IPS-20b (cell line): Measurements from ENCODE around the gene FRY.

Experiments used
- H3K27ac ChIP-seq: one replicate; pipeline ENCODE4 v1.5.1; 2013; ENCODE audit warnings: low read length
- H3K27me3 ChIP-seq: 2 replicates; pipeline ENCODE4 v1.6.1; 2013; ENCODE audit warnings: mild to moderate bottlenecking, low read length, inconsistent platforms; ENCODE audit not compliant: insufficient read depth
- H3K36me3 ChIP-seq: 2 replicates; pipeline ENCODE4 v1.6.1; 2013; ENCODE audit warnings: low read depth, mild to moderate bottlenecking, inconsistent platforms, low read length, moderate library complexity; ENCODE audit not compliant: insufficient read depth
- H3K4me1 ChIP-seq: 2 replicates; pipeline ENCODE4 v1.6.1; 2013; ENCODE audit warnings: mild to moderate bottlenecking, control low read depth, inconsistent platforms, low read length, moderate library complexity; ENCODE audit not compliant: insufficient read depth
- H3K4me3 ChIP-seq: 2 replicates; pipeline ENCODE4 v1.5.1; 2013; ENCODE audit warnings: mild to moderate bottlenecking, low read length, inconsistent platforms
- H3K9ac ChIP-seq: 2 replicates; pipeline ENCODE4 v1.6.1; 2013; ENCODE audit warnings: low read depth, mild to moderate bottlenecking, inconsistent platforms, low read length, moderate library complexity
- H3K9me3 ChIP-seq: 2 replicates; pipeline ENCODE4 v1.6.1; 2013; ENCODE audit warnings: mild to moderate bottlenecking, low read depth, low read length, inconsistent platforms; ENCODE audit not compliant: insufficient read depth

Gene FRY

GRCh38 chr13:32124743-32125142 lies 93.2 kb downstream of the FRY start:
- Histone ChIP-seq H3K4me1 (no peaks in the 10 kb centered on the region), H3K9ac (no peak overlapping the region), H3K9me3 (no peaks in the 10 kb centered on the region), H3K36me3 (no peaks in the 10 kb centered on the region), H3K4me3 (no peak overlapping the region), H3K27me3 (no peaks in the 10 kb centered on the region), H3K27ac (no peak overlapping the region)

GRCh38 chr13:32125221-32125689 lies 93.7 kb downstream of the FRY start:
- H3K27ac ChIP-seq: no peak overlapping the region
- no peak overlapping the region for H3K4me3 ChIP-seq
- no peaks in the 10 kb centered on the region for H3K4me1 ChIP-seq
- H3K9ac ChIP-seq: no peak overlapping the region
- H3K9me3 ChIP-seq: no peaks in the 10 kb centered on the region
- H3K27me3 ChIP-seq: no peaks in the 10 kb centered on the region
- H3K36me3 ChIP-seq: no peaks in the 10 kb centered on the region

- Histone ChIP-seq H3K27ac (no peak overlapping the region), H3K9me3 (no peaks in the 10 kb centered on the region), H3K36me3 (no peaks in the 10 kb centered on the region), H3K4me1 (no peaks in the 10 kb centered on the region), H3K27me3 (no peaks in the 10 kb centered on the region), H3K4me3 (no peak overlapping the region), H3K9ac (no peak overlapping the region)
Observed at GRCh38 chr13:32125751-32126150, 94.2 kb downstream of the FRY start.

- Histone ChIP-seq H3K27me3 (no peaks in the 10 kb centered on the region), H3K9ac (no peak overlapping the region), H3K4me3 (no peak overlapping the region), H3K4me1 (no peaks in the 10 kb centered on the region), H3K36me3 (no peaks in the 10 kb centered on the region), H3K9me3 (no peaks in the 10 kb centered on the region), H3K27ac (no peak overlapping the region)
Observed at GRCh38 chr13:32126278-32126677, 94.7 kb downstream of the FRY start.

GRCh38 chr13:32126756-32127155 lies 95.2 kb downstream of the FRY start:
- no peak overlapping the region for H3K9ac ChIP-seq
- H3K4me3 ChIP-seq: no peak overlapping the region
- H3K27ac ChIP-seq: no peak overlapping the region
- no peaks in the 10 kb centered on the region for H3K4me1 ChIP-seq
- H3K36me3 ChIP-seq: no peaks in the 10 kb centered on the region
- no peaks in the 10 kb centered on the region for H3K27me3 ChIP-seq
- no peaks in the 10 kb centered on the region for H3K9me3 ChIP-seq

GRCh38 chr13:32127691-32128090 lies 96.1 kb downstream of the FRY start:
- Histone ChIP-seq H3K36me3 (no peaks in the 10 kb centered on the region), H3K9me3 (no peaks in the 10 kb centered on the region), H3K4me1 (no peaks in the 10 kb centered on the region), H3K27me3 (no peaks in the 10 kb centered on the region), H3K9ac (no peak overlapping the region), H3K27ac (no peak overlapping the region), H3K4me3 (no peak overlapping the region)

GRCh38 chr13:32134241-32135055 lies 102.9 kb downstream of the FRY start:
- Histone ChIP-seq H3K9ac (no peak overlapping the region), H3K36me3 (no peaks in the 10 kb centered on the region), H3K9me3 (no peaks in the 10 kb centered on the region), H3K27me3 (no peaks in the 10 kb centered on the region), H3K27ac (no peak overlapping the region), H3K4me3 (no peak overlapping the region), H3K4me1 (no peaks in the 10 kb centered on the region)

GRCh38 chr13:32135056-32135390 lies 103.4 kb downstream of the FRY start:
- Histone ChIP-seq H3K27ac (no peak overlapping the region), H3K4me1 (no peaks in the 10 kb centered on the region), H3K4me3 (no peak overlapping the region), H3K36me3 (no peaks in the 10 kb centered on the region), H3K9me3 (no peaks in the 10 kb centered on the region), H3K27me3 (no peaks in the 10 kb centered on the region), H3K9ac (no peak overlapping the region)

- Histone ChIP-seq H3K4me1 (no peaks in the 10 kb centered on the region), H3K9ac (no peak overlapping the region), H3K27ac (no peak overlapping the region), H3K9me3 (no peaks in the 10 kb centered on the region), H3K4me3 (no peak overlapping the region), H3K27me3 (no peaks in the 10 kb centered on the region), H3K36me3 (no peaks in the 10 kb centered on the region)
Observed at GRCh38 chr13:32135655-32136054, 104.1 kb downstream of the FRY start.

- no peak overlapping the region for H3K27ac ChIP-seq
- H3K9ac ChIP-seq: no peak overlapping the region
Observed at GRCh38 chr13:32136061-32136460, 104.5 kb downstream of the FRY start.

GRCh38 chr13:32136716-32137115 lies 105.1 kb downstream of the FRY start:
- H3K9me3 ChIP-seq: no peaks in the 10 kb centered on the region
- H3K36me3 ChIP-seq: no peaks in the 10 kb centered on the region
- H3K4me1 ChIP-seq: no peaks in the 10 kb centered on the region
- no peak overlapping the region for H3K27ac ChIP-seq
- H3K27me3 ChIP-seq: no peaks in the 10 kb centered on the region
- no peak overlapping the region for H3K4me3 ChIP-seq
- H3K9ac ChIP-seq: no peak overlapping the region

More at GRCh38 chr13:32136061-32136460, 104.5 kb downstream of the FRY start:
- Histone ChIP-seq H3K4me3 (no peak overlapping the region), H3K4me1 (no peaks in the 10 kb centered on the region), H3K27me3 (no peaks in the 10 kb centered on the region), H3K9me3 (no peaks in the 10 kb centered on the region), H3K36me3 (no peaks in the 10 kb centered on the region)

GRCh38 chr13:32139251-32139650 lies 107.7 kb downstream of the FRY start:
- no peak overlapping the region for H3K9ac ChIP-seq
- H3K4me3 ChIP-seq: no peak overlapping the region
- peaks cover 18% of the 10 kb centered on the region; the same call in 1 of the 2 replicates for H3K4me1 ChIP-seq
- no peaks in the 10 kb centered on the region for H3K27me3 ChIP-seq
- H3K36me3 ChIP-seq: no peaks in the 10 kb centered on the region
- H3K27ac ChIP-seq: no peak overlapping the region
- no peaks in the 10 kb centered on the region for H3K9me3 ChIP-seq
